GM12875 (cell line): Measurements from ENCODE around the gene MAP10.

Source experiments
- H3K4me3 ChIP-seq: one replicate; pipeline ENCODE4 v1.5.1; 2011; ENCODE audit warnings: low read depth, low read length, control low read depth
- CTCF ChIP-seq: IDR thresholded peaks from 2 replicates; pipeline ENCODE4 v1.5.1; 2011; ENCODE audit warnings: low read depth, mild to moderate bottlenecking, control low read depth, inconsistent platforms, low read length, moderate library complexity, borderline replicate concordance; ENCODE audit not compliant: insufficient read depth

MAP10 gene

GRCh38 chr1:232805269-232806185 lies at the start of gene MAP10:
Gene MAP10 (plus strand): TSS chr1:232805416. CDS start chr1:232805450, 34 bp downstream.
- H3K4me3 ChIP-seq = peak within 1 kb of the TSS; percentile 97
- TF ChIP-seq CTCF = no peak

- H3K4me3 ChIP-seq = no peak overlapping the region
- TF ChIP-seq CTCF = no peak
Observed at GRCh38 chr1:232764458-232765251, 40.6 kb upstream of the MAP10 start.

- no peak for TF ChIP-seq CTCF
- no peak overlapping the region for H3K4me3 ChIP-seq
Observed at GRCh38 chr1:232765542-232765941, 39.7 kb upstream of the MAP10 start.

- H3K4me3 ChIP-seq = no peak overlapping the region
- no peak for TF ChIP-seq CTCF
Observed at GRCh38 chr1:232766241-232766890, 38.9 kb upstream of the MAP10 start.

- no peak for TF ChIP-seq CTCF
- H3K4me3 ChIP-seq = no peak overlapping the region
Observed at GRCh38 chr1:232766904-232767303, 38.3 kb upstream of the MAP10 start.

- no peak overlapping the region for H3K4me3 ChIP-seq
- no peak for TF ChIP-seq CTCF
Observed at GRCh38 chr1:232767305-232768074, 37.7 kb upstream of the MAP10 start.
